Activated CD8-positive, alpha-beta T cell treated with anti-CD3 and anti-CD28 coated beads for 36 hours (primary cell): ENCODE measurements around the gene HID1. TPM values are rescaled to one million over a fixed set of nuclear protein-coding genes. Genes with fewer than 3 reads are reported as not detected.
"Not testable (repeated sequence)": the region's sequence is repeated elsewhere in the genome, so short reads cannot be mapped to it uniquely, and the experiment has no call there.

ENCODE experiments used
- ATAC-seq: fragments of 200-7000 bp; cut with Tn5 transposase; one replicate; pipeline ENCODE4 v1.10.0; 2021; ENCODE audit warnings: mild to moderate bottlenecking, moderate library complexity
- CTCF ChIA-PET: fragments of 350-600 bp; sonication (Branson Sonifier 250); formaldehyde crosslinking; loops from one replicate; lab custom pipeline; 2021; ENCODE audit warnings: antibody characterized with exemption; lab: Charles Lee
- POLR2A ChIA-PET: fragments of 350-600 bp; sonication (Branson Sonifier 250); formaldehyde crosslinking; loops from one replicate; lab custom pipeline; 2021; ENCODE audit warnings: antibody characterized with exemption; lab: Charles Lee
- DNase-seq: peaks from one replicate; pipeline ENCODE4 v3.0.0-alpha.2; 2020
- H3K27ac Mint-ChIP-seq: one replicate; pipeline ENCODE4 v1.8.0; 2021; ENCODE audit warnings: mild to moderate bottlenecking, mixed read lengths
- H3K27me3 Mint-ChIP-seq: one replicate; pipeline ENCODE4 v1.8.0; 2021; ENCODE audit warnings: mixed read lengths
- H3K36me3 Mint-ChIP-seq: one replicate; pipeline ENCODE4 v1.8.0; 2021; ENCODE audit warnings: low read depth, mixed read lengths
- H3K4me1 Mint-ChIP-seq: one replicate; pipeline ENCODE4 v1.8.0; 2021; ENCODE audit warnings: low read depth, mixed read lengths
- H3K4me3 Mint-ChIP-seq: one replicate; pipeline ENCODE4 v1.8.0; 2021; ENCODE audit warnings: mild to moderate bottlenecking, moderate library complexity, mixed read lengths
- H3K9me3 Mint-ChIP-seq: one replicate; pipeline ENCODE4 v1.8.0; 2021; ENCODE audit warnings: mixed read lengths
- intact Hi-C: fragments of 100-400 bp; cut with micrococcal nuclease; formaldehyde crosslinking; loops from one replicate; pipeline ENCODE4 v1.10.0; 2022
- total RNA-seq, 2 experiments: library from RNA; stranded (reverse); gene quantifications; one replicate each; pipeline ENCODE4 v1.2.3, GENCODE V29; 2021
- TF ChIP-seq, protein P1 (sequence below): fragments of 200-600 bp; IDR thresholded peaks from one replicate; pipeline ENCODE4 v1.8.0; 2022; ENCODE audit warnings: antibody characterized with exemption, mild to moderate bottlenecking

The HID1 gene
- total RNA-seq, 2 experiments from 2014 or later, result 1.4 to 1.7 TPM

DNA sequence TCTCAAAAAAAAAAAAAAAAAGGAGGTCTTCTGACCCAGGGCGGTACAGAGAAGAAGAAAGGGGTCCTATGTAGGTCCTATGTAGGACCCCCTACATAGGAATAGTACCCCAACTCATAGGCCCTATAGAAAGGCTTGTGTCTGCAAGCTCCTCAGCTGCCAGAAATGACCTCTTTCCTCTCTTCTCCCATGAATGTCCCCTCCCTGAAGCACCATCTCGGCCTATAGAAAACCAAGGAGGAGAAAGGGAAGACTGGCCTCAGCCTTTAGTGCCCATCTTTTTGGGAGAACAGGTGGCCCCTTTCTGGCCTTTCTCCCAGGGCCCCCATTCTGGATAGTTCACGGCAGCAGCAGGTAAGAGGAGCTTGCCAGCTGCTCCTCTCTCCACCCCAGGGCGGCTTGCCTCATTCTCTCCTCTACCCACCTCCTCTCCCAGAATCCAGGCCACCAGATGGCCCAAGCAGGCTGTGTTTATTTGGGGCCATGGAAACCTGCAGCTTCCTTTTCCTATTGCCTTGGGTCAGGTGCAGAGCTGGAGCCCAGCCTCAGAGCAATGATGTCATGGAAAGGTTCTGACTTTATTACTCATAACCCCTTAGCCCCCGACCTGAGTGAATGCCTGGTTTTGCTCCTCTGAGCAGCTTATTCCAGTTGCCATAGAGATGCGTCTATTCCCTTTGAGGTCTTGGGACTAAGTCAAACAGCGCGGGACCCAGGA lies 38.3 kb upstream of the HID1 start:
- DNase-seq (peak; percentile 31), ATAC-seq (peak; percentile 5)
- peak overlapping the region; percentile 65 for H3K27ac Mint-ChIP-seq
- CTCF ChIA-PET, result interaction anchor here (0.7 to 10.9 kb wide), 18 partner anchors 7 to 402 kb away, joined by 3 to 122 read pairs (median 7); partner anchors contain the start of genes CDR2L, HID1, NT5C and OTOP2
- H3K27me3 Mint-ChIP-seq, result no peaks in the 10 kb centered on the region
- TF ChIP-seq, protein P1, sequence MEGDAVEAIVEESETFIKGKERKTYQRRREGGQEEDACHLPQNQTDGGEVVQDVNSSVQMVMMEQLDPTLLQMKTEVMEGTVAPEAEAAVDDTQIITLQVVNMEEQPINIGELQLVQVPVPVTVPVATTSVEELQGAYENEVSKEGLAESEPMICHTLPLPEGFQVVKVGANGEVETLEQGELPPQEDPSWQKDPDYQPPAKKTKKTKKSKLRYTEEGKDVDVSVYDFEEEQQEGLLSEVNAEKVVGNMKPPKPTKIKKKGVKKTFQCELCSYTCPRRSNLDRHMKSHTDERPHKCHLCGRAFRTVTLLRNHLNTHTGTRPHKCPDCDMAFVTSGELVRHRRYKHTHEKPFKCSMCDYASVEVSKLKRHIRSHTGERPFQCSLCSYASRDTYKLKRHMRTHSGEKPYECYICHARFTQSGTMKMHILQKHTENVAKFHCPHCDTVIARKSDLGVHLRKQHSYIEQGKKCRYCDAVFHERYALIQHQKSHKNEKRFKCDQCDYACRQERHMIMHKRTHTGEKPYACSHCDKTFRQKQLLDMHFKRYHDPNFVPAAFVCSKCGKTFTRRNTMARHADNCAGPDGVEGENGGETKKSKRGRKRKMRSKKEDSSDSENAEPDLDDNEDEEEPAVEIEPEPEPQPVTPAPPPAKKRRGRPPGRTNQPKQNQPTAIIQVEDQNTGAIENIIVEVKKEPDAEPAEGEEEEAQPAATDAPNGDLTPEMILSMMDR, result no peak
- H3K4me1 Mint-ChIP-seq, result peaks cover 31% of the 10 kb centered on the region
- no peaks in the 10 kb centered on the region for H3K9me3 Mint-ChIP-seq
- H3K36me3 Mint-ChIP-seq, result peaks cover 9% of the 10 kb centered on the region
- intact Hi-C loops, result no loop called here
- POLR2A ChIA-PET, result interaction anchor here (0.9 to 3.1 kb wide), 8 partner anchors 8 to 119 kb away, joined by 3 to 26 read pairs (median 8); no protein-coding TSS in a partner anchor
- peak overlapping the region; percentile 88 for H3K4me3 Mint-ChIP-seq

DNA sequence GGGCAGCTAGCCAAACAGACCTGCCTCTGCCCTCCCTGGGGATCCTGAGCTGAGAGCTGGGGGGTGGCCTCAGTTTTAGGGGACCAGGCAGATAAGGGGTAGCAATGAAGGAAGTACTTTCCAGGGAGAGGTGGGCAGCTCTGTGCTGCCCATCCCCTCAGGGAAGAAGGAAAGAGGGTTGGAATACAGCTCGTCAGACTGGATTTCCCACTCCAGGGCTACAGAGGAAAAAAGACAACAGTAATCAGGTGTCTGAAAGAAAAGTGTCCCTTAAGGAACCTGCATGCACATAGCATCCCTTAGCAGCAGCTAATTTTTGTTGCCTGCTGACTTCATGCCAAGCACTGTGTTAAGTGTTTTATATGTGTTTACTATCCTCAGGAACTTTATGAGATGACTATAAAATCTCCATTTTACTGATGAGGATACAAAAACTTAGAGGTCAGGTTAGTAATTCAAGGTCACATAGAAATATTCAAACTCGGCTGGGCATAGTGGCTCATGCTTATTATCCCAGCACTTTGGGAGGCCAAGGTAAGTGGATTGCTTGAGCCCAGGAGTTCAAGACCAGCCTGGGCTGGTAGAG lies 36.7 kb upstream of the HID1 start:
- DNase-seq (no peak), ATAC-seq (no peak)
- Mint-ChIP-seq H3K9me3 (no peaks in the 10 kb centered on the region), H3K27ac (no peak overlapping the region), H3K27me3 (no peaks in the 10 kb centered on the region), H3K4me1 (peaks cover 23% of the 10 kb centered on the region), H3K4me3 (no peak overlapping the region), H3K36me3 (peaks cover 6% of the 10 kb centered on the region)
- POLR2A ChIA-PET, result no interaction called here
- intact Hi-C loops, result no loop called here
- CTCF ChIA-PET, result interaction anchor here (4.9 to 10.9 kb wide), 3 partner anchors 15 to 51 kb away, joined by 26 to 122 read pairs (median 38); no protein-coding TSS in a partner anchor
- TF ChIP-seq, protein P1, result no peak

DNA sequence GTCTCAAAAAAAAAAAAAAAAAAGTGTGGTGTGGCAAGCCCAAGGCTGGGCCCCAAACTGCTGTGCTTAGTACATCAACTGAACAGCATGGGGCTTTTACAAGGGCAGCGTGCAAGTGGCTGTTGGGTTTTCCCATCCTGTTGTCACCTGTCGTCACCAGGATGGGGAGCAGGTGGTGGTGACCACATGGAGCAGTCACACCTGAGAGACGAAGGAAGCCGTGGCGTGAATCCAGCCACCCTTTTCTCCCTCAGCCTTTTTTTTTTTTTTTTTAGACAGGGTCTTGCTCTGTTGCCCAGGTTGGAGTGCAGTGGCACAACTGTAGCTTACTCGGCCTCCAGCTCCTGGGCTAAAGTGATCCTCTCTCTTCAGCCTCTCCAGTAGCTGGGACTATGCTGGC lies 35.8 kb upstream of the HID1 start:
- intact Hi-C loops, result no loop called here
- H3K4me3 Mint-ChIP-seq, result no peak overlapping the region
- no peak for ATAC-seq
- H3K9me3 Mint-ChIP-seq, result no peaks in the 10 kb centered on the region
- DNase-seq, result no peak
- H3K4me1 Mint-ChIP-seq, result peaks cover 17% of the 10 kb centered on the region
- H3K27ac Mint-ChIP-seq, result no peak overlapping the region
- POLR2A ChIA-PET, result no interaction called here
- peaks cover under 1% of the 10 kb centered on the region for H3K36me3 Mint-ChIP-seq
- CTCF ChIA-PET, result interaction anchor here (0.7 to 10.9 kb wide), 4 partner anchors 47 to 123 kb away, joined by 4 to 122 read pairs (median 21); partner anchors contain the start of gene NT5C
- no peaks in the 10 kb centered on the region for H3K27me3 Mint-ChIP-seq
- TF ChIP-seq, protein P1, result no peak

DNA sequence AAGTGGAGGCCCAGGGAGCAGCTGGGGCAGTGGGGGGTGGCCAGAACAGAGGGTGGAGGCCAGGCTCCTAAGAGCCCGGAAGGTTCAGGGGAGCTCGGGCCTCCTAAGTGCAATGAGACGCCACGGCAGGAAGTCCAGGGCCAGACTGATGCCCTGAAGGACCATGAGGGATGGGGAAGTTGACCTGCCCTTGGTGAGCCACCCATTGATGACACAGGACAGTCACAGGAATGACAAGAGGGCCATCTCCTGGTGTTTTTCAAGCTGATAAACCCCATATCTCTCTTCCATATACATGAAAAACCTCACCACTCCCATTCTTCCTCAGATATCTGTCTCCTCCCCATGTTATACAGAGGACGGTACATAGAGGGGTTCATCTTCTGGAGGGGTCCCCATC lies 34.1 kb upstream of the HID1 start:
- intact Hi-C loops, result no loop called here
- H3K4me3 Mint-ChIP-seq, result no peak overlapping the region
- H3K4me1 Mint-ChIP-seq, result peaks cover 12% of the 10 kb centered on the region
- no peaks in the 10 kb centered on the region for H3K36me3 Mint-ChIP-seq
- POLR2A ChIA-PET, result interaction anchor here (1.2 to 1.3 kb wide), 2 partner anchors 15 to 18 kb away, joined by 5 read pairs; no protein-coding TSS in a partner anchor
- no peak overlapping the region for H3K27ac Mint-ChIP-seq
- no peaks in the 10 kb centered on the region for H3K9me3 Mint-ChIP-seq
- no peaks in the 10 kb centered on the region for H3K27me3 Mint-ChIP-seq
- DNase-seq, result no peak
- TF ChIP-seq, protein P1, result no peak
- ATAC-seq, result no peak
- CTCF ChIA-PET, result interaction anchor here (0.7 to 10.9 kb wide), 3 partner anchors 36 to 87 kb away, joined by 3 to 122 read pairs (median 3); no protein-coding TSS in a partner anchor

DNA sequence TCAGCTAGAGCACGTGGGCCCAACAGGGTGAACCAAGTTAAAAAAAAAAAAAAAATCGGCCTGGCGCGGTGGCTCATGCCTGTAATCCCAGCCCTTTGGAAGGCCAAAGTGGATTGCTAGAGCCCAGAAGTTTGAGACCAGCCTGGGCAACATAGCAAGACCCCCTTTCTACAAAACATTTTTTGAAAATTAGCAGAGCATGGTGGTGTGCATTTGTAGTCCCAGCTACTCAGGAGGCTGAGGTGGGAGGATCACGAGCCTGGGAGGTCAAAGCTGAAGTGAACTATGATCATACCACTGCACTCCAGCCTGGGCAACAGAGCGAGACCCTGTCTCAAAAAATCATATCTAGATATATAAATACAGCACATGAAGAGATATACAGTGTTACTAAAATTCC lies 33.5 kb upstream of the HID1 start:
- ATAC-seq, DNase-seq, H3K27me3 Mint-ChIP-seq, H3K9me3 Mint-ChIP-seq, H3K27ac Mint-ChIP-seq, H3K36me3 Mint-ChIP-seq, H3K4me3 Mint-ChIP-seq, intact Hi-C loops, H3K4me1 Mint-ChIP-seq: not testable (repeated sequence)
- ChIA-PET CTCF (interaction anchor here (0.9 to 10.9 kb wide), 3 partner anchors 17 to 44 kb away, joined by 3 to 122 read pairs (median 3); no protein-coding TSS in a partner anchor), POLR2A (interaction anchor here (0.6 kb wide), 1 partner anchor 572 kb away, joined by 3 read pairs; no protein-coding TSS in a partner anchor)
